GM12801 (cell line): ENCODE measurements around the gene AKNA.

Experiments used
- CTCF ChIP-seq: IDR thresholded peaks from one replicate; pipeline ENCODE4 v1.5.1; 2011; ENCODE audit warnings: control low read depth; ENCODE audit not compliant: insufficient read length; ENCODE audit errors: extremely low read depth

Gene AKNA

GRCh38 chr9:114408645-114409044, 20.9 kb upstream of the AKNA start:
- no peak for TF ChIP-seq CTCF

- no peak for TF ChIP-seq CTCF
These were observed 20.1 kb upstream of the AKNA start for GRCh38 chr9:114407889-114408288.

GRCh38 chr9:114406441-114406840, 18.7 kb upstream of the AKNA start:
- TF ChIP-seq CTCF, result no peak

GRCh38 chr9:114405294-114406034, 17.7 kb upstream of the AKNA start:
- TF ChIP-seq CTCF, result no peak

GRCh38 chr9:114404531-114404930, 16.7 kb upstream of the AKNA start:
- no peak for TF ChIP-seq CTCF

- no peak for TF ChIP-seq CTCF
These were observed 15.5 kb upstream of the AKNA start for GRCh38 chr9:114403153-114403756.

- TF ChIP-seq CTCF, result no peak
These were observed 13.6 kb upstream of the AKNA start for GRCh38 chr9:114401344-114401743.
